HEK293 (cell line): ENCODE measurements around the gene DGCR6L.

ENCODE experiments used
- CTCF ChIA-PET: fragments of 350-600 bp; formaldehyde crosslinking; extraction: SDS; loops from one replicate; lab custom pipeline; 2021; ENCODE audit warnings: antibody characterized with exemption; lab: Yijun Ruan, JAX
- POLR2A ChIA-PET: fragments of 300-600 bp; formaldehyde crosslinking; extraction: SDS; loops from one replicate; lab custom pipeline; 2020; ENCODE audit warnings: antibody characterized with exemption, inconsistent platforms; lab: Yijun Ruan, JAX
- H3K27ac ChIP-seq: fragments of 200-500 bp; sonication (Bioruptor generic); 2 replicates; pipeline ENCODE4 v1.5.1; 2014; ENCODE audit warnings: low read depth, low read length, control low read depth, inconsistent platforms; ENCODE audit errors: extremely low read depth
- H3K36me3 ChIP-seq, 2 experiments: fragments of 200-500 bp in 1 of 2; sonication (Bioruptor generic) in 1 of 2; 1 replicate in 1 of 2; 2 replicates in 1 of 2; pipeline ENCODE4 v1.5.1; 2014 to 2017; ENCODE audit warnings: inconsistent platforms in 2 of 2, low read length in 2 of 2; ENCODE audit not compliant: control insufficient read depth in 2 of 2, insufficient read depth in 1 of 2
- H3K4me1 ChIP-seq: fragments of 200-500 bp; sonication (Bioruptor generic); 2 replicates; pipeline ENCODE4 v1.5.1; 2014; ENCODE audit warnings: mild to moderate bottlenecking, low read length, inconsistent platforms; ENCODE audit not compliant: control insufficient read depth, insufficient read depth
- H3K4me3 ChIP-seq: 2 replicates; pipeline ENCODE4 v1.5.1; 2011; ENCODE audit warnings: low read depth, mild to moderate bottlenecking, control low read depth, low read length, moderate library complexity
- H3K9me3 ChIP-seq: fragments of 200-500 bp; sonication (Bioruptor generic); 2 replicates; pipeline ENCODE4 v1.5.1; 2014; ENCODE audit warnings: low read depth, low read length, inconsistent platforms; ENCODE audit not compliant: control insufficient read depth, insufficient read depth
- GFI1B ChIP-seq: fragments of 450-650 bp; formaldehyde crosslinking; IDR thresholded peaks from 2 replicates; pipeline ENCODE4 v1.5.1; 2016; ENCODE audit warnings: missing biosample characterization, missing genetic modification characterization
- GLI2 ChIP-seq: fragments of 450-650 bp; formaldehyde crosslinking; IDR thresholded peaks from 2 replicates; pipeline ENCODE4; 2017; ENCODE audit warnings: missing biosample characterization, missing genetic modification characterization, low read depth, borderline replicate concordance
- IKZF3 ChIP-seq: fragments of 450-650 bp; IDR thresholded peaks from 2 replicates; pipeline ENCODE4 v1.5.0; 2018; ENCODE audit warnings: missing biosample characterization, mild to moderate bottlenecking, missing genetic modification characterization, moderate library complexity
- KLF10 ChIP-seq: fragments of 450-650 bp; IDR thresholded peaks from 2 replicates; pipeline ENCODE4 v1.5.1; 2018; ENCODE audit warnings: missing biosample characterization, mild to moderate bottlenecking, missing genetic modification characterization
- PBX3 ChIP-seq: sonication (generic); formaldehyde crosslinking; IDR thresholded peaks from 2 replicates; pipeline ENCODE4 v1.8.1; 2022; ENCODE audit warnings: mild to moderate bottlenecking, moderate library complexity, missing genetic modification reagents
- ZIC2 ChIP-seq: fragments of 450-650 bp; formaldehyde crosslinking; IDR thresholded peaks from 2 replicates; pipeline ENCODE4 v1.5.1; 2016; ENCODE audit warnings: missing biosample characterization, missing genetic modification characterization
- ZNF10 ChIP-seq: fragments of 450-650 bp; formaldehyde crosslinking; IDR thresholded peaks from 2 replicates; pipeline ENCODE4 v1.5.1; 2017; ENCODE audit warnings: missing biosample characterization, missing genetic modification characterization
- ZNF133 ChIP-seq: fragments of 450-650 bp; formaldehyde crosslinking; IDR thresholded peaks from 2 replicates; pipeline ENCODE4 v1.5.1; 2016; ENCODE audit warnings: missing biosample characterization, missing genetic modification characterization
- ZNF138 ChIP-seq: fragments of 450-650 bp; formaldehyde crosslinking; IDR thresholded peaks from 2 replicates; pipeline ENCODE4 v1.5.1; 2016; ENCODE audit warnings: missing biosample characterization, missing genetic modification characterization, borderline replicate concordance
- ZNF140 ChIP-seq: fragments of 450-650 bp; formaldehyde crosslinking; IDR thresholded peaks from 2 replicates; pipeline ENCODE4 v1.5.1; 2016; ENCODE audit warnings: missing biosample characterization, missing genetic modification characterization
- ZNF16 ChIP-seq: fragments of 450-650 bp; formaldehyde crosslinking; IDR thresholded peaks from 2 replicates; pipeline ENCODE4 v1.5.1; 2016; ENCODE audit warnings: low read depth, missing biosample characterization, missing genetic modification characterization
- ZNF19 ChIP-seq: fragments of 450-650 bp; formaldehyde crosslinking; IDR thresholded peaks from 2 replicates; pipeline ENCODE4; 2016; ENCODE audit warnings: missing biosample characterization, missing genetic modification characterization, low read depth
- ZNF2 ChIP-seq: fragments of 450-650 bp; formaldehyde crosslinking; IDR thresholded peaks from 2 replicates; pipeline ENCODE4 v1.5.1; 2016; ENCODE audit warnings: missing biosample characterization, missing genetic modification characterization
- ZNF211 ChIP-seq: fragments of 450-650 bp; formaldehyde crosslinking; IDR thresholded peaks from 2 replicates; pipeline ENCODE4 v1.5.1; 2016; ENCODE audit warnings: low read depth, missing biosample characterization, missing genetic modification characterization
- ZNF223 ChIP-seq: fragments of 450-650 bp; formaldehyde crosslinking; IDR thresholded peaks from 2 replicates; pipeline ENCODE4 v1.5.1; 2016; ENCODE audit warnings: missing biosample characterization, missing genetic modification characterization
- ZNF26 ChIP-seq: fragments of 450-650 bp; formaldehyde crosslinking; IDR thresholded peaks from 2 replicates; pipeline ENCODE4 v1.5.1; 2016; ENCODE audit warnings: missing biosample characterization, missing genetic modification characterization
- ZNF391 ChIP-seq: fragments of 450-650 bp; formaldehyde crosslinking; IDR thresholded peaks from 2 replicates; pipeline ENCODE4 v1.5.1; 2016; ENCODE audit warnings: low read depth, missing biosample characterization, missing genetic modification characterization, borderline replicate concordance
- ZNF426 ChIP-seq: fragments of 450-650 bp; formaldehyde crosslinking; IDR thresholded peaks from 2 replicates; pipeline ENCODE4 v1.5.1; 2017; ENCODE audit warnings: missing biosample characterization, missing genetic modification characterization, mild to moderate bottlenecking, inconsistent platforms, moderate library complexity
- ZNF48 ChIP-seq: fragments of 450-650 bp; formaldehyde crosslinking; IDR thresholded peaks from 2 replicates; pipeline ENCODE4 v1.5.1; 2016; ENCODE audit warnings: missing biosample characterization, missing genetic modification characterization
- ZNF488 ChIP-seq: fragments of 450-650 bp; formaldehyde crosslinking; IDR thresholded peaks from 2 replicates; pipeline ENCODE4 v1.5.1; 2016; ENCODE audit warnings: missing biosample characterization, missing genetic modification characterization
- ZNF624 ChIP-seq: fragments of 450-650 bp; formaldehyde crosslinking; IDR thresholded peaks from 2 replicates; pipeline ENCODE4 v1.5.1; 2017; ENCODE audit warnings: missing biosample characterization, missing genetic modification characterization
- ZNF776 ChIP-seq: fragments of 450-650 bp; formaldehyde crosslinking; IDR thresholded peaks from 2 replicates; pipeline ENCODE4 v1.5.0; 2017; ENCODE audit warnings: missing biosample characterization, missing genetic modification characterization, borderline replicate concordance
- ZNF792 ChIP-seq: fragments of 450-650 bp; formaldehyde crosslinking; IDR thresholded peaks from 2 replicates; pipeline ENCODE4 v1.5.1; 2016; ENCODE audit warnings: missing biosample characterization, missing genetic modification characterization
- TF ChIP-seq, protein P1 (sequence below): fragments of 450-650 bp; formaldehyde crosslinking; IDR thresholded peaks from 2 replicates; pipeline ENCODE4 v1.5.1; 2017; ENCODE audit warnings: missing biosample characterization, missing genetic modification characterization
- TF ChIP-seq, protein P2 (sequence below): fragments of 450-650 bp; formaldehyde crosslinking; IDR thresholded peaks from 2 replicates; pipeline ENCODE4 v1.5.1; 2016; ENCODE audit warnings: missing biosample characterization, missing genetic modification characterization
- TF ChIP-seq, protein P3 (sequence below): fragments of 450-650 bp; formaldehyde crosslinking; IDR thresholded peaks from 2 replicates; pipeline ENCODE4 v1.5.1; 2016; ENCODE audit warnings: missing biosample characterization, missing genetic modification characterization

The DGCR6L gene

GRCh38 chr22:20292673-20293232, 27.1 kb downstream of the DGCR6L start (continued):
- TF ChIP-seq GLI2 (tag by site-specific recombination), result no peak
- TF ChIP-seq ZNF2 (tag by site-specific recombination), result no peak
- TF ChIP-seq ZNF792 (tag by site-specific recombination), result no peak
- TF ChIP-seq, protein P1, sequence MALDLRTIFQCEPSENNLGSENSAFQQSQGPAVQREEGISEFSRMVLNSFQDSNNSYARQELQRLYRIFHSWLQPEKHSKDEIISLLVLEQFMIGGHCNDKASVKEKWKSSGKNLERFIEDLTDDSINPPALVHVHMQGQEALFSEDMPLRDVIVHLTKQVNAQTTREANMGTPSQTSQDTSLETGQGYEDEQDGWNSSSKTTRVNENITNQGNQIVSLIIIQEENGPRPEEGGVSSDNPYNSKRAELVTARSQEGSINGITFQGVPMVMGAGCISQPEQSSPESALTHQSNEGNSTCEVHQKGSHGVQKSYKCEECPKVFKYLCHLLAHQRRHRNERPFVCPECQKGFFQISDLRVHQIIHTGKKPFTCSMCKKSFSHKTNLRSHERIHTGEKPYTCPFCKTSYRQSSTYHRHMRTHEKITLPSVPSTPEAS, result no peak
- no peak for TF ChIP-seq ZNF391 (tag by site-specific recombination)
- TF ChIP-seq ZNF19 (tag by site-specific recombination), result no peak
- no peak for TF ChIP-seq ZIC2
- no peak for TF ChIP-seq ZNF16 (tag by site-specific recombination)
- TF ChIP-seq ZNF48, result no peak
- no peak for TF ChIP-seq KLF10 (tag by site-specific recombination)
- no peak for TF ChIP-seq ZNF140

DNA sequence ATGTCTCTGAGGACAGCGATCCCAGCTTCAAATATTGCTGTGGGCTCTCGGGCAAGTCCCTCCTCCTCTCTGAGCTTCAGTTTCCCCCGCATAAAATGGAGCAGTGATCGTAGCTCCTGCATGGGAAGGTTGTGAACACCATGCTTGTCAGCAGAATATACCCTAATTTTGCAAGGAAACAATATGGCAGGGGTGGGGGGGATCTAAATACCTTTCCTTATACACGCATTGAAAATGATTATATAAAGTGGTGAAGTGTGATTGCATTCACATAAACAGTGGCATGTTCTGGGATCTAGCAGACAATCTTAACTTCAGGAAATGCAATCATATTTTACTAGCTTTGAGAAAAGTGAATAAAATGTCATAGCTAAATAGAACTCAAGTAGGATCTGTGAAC, 27.8 kb downstream of the DGCR6L start:
- TF ChIP-seq ZNF26 (tag by site-specific recombination), result no peak
- TF ChIP-seq IKZF3 (tag by site-specific recombination), result no peak
- no peak for TF ChIP-seq ZNF223 (tag by site-specific recombination)
- Histone ChIP-seq H3K4me1 (no peaks in the 10 kb centered on the region), H3K9me3 (no peaks in the 10 kb centered on the region), H3K4me3 (no peak overlapping the region), H3K27ac (no peak overlapping the region), H3K36me3 (no peaks in the 10 kb centered on the region)
- CTCF ChIA-PET, result interaction anchor here (0.6 to 3.4 kb wide), 6 partner anchors 9 to 336 kb away, joined by 3 to 17 read pairs (median 4); no protein-coding TSS in a partner anchor
- POLR2A ChIA-PET, result interaction anchor here (1.2 kb wide), 1 partner anchor 28 kb away, joined by 3 read pairs; the partner anchor contains the start of gene DGCR6L

DNA sequence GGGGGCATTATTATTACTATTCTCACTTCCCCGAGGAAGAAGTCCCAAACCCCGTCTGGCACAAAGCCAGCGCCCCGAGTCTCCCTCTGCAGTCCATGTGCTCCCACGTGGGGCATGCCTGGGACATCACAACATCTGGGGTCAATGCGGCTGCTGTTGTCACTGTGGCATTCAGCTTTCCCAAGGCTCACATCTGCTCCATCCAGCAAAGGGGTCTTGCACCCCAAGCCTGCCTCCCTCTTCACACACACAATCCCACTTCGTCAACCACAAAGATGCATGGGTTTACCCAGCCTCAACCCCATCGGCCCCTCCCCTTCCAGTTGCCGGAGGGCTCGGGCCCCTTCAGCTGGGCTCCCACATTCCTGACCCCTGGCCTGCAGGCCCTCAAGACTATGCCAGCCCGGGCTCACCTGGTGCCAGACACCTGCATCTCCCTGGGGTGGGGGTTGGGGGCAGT, 28.2 kb downstream of the DGCR6L start:
- no peaks in the 10 kb centered on the region for H3K9me3 ChIP-seq
- H3K36me3 ChIP-seq, result no peaks in the 10 kb centered on the region
- POLR2A ChIA-PET, result no interaction called here
- CTCF ChIA-PET, result interaction anchor here (0.6 to 3.4 kb wide), 5 partner anchors 8 to 336 kb away, joined by 3 to 17 read pairs (median 4); no protein-coding TSS in a partner anchor
- no peak overlapping the region for H3K27ac ChIP-seq
- H3K4me3 ChIP-seq, result no peak overlapping the region
- no peaks in the 10 kb centered on the region for H3K4me1 ChIP-seq
- TF ChIP-seq, protein P2, sequence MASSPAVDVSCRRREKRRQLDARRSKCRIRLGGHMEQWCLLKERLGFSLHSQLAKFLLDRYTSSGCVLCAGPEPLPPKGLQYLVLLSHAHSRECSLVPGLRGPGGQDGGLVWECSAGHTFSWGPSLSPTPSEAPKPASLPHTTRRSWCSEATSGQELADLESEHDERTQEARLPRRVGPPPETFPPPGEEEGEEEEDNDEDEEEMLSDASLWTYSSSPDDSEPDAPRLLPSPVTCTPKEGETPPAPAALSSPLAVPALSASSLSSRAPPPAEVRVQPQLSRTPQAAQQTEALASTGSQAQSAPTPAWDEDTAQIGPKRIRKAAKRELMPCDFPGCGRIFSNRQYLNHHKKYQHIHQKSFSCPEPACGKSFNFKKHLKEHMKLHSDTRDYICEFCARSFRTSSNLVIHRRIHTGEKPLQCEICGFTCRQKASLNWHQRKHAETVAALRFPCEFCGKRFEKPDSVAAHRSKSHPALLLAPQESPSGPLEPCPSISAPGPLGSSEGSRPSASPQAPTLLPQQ (tag by site-specific recombination), result no peak
- TF ChIP-seq, protein P3, sequence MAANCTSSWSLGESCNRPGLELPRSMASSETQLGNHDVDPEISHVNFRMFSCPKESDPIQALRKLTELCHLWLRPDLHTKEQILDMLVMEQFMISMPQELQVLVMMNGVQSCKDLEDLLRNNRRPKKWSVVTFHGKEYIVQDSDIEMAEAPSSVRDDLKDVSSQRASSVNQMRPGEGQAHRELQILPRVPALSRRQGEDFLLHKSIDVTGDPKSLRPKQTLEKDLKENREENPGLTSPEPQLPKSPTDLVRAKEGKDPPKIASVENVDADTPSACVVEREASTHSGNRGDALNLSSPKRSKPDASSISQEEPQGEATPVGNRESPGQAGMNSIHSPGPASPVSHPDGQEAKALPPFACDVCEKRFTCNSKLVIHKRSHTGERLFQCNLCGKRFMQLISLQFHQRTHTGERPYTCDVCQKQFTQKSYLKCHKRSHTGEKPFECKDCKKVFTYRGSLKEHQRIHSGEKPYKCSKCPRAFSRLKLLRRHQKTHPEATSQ (tag by site-specific recombination), result no peak
- TF ChIP-seq ZNF10 (tag by site-specific recombination) (no peak), ZNF133 (tag by site-specific recombination) (no peak), GFI1B (tag by site-specific recombination) (no peak), ZNF211 (tag by site-specific recombination) (no peak), ZNF426 (tag by site-specific recombination) (no peak), ZNF776 (tag by site-specific recombination) (no peak), PBX3 (CRISPR knock-in tag) (no peak), ZNF138 (no peak), ZNF624 (tag by site-specific recombination) (no peak), ZNF488 (tag by site-specific recombination) (no peak)
